ENCODE data around the gene CELF4.

The CELF4 gene

GRCh38 chr18:37315935-37316334 is 249.7 kb downstream of the CELF4 start:
- TF ChIP-seq CTCF (conservative IDR thresholded peaks at IDR 0.05; ENCODE audit: low read length) = no peak
- H3K4me3 ChIP-seq (ENCODE audit: low read length) = no peak overlapping the region
- no peak for DNase-seq (ENCODE audit: low read depth)

GRCh38 chr18:37314534-37314933 is 251.1 kb downstream of the CELF4 start:
- TF ChIP-seq CTCF (conservative IDR thresholded peaks at IDR 0.05; ENCODE audit: low read length) = no peak
- H3K4me3 ChIP-seq (ENCODE audit: low read length) = no peak overlapping the region
- DNase-seq (ENCODE audit: low read depth) = no peak

- no peak for DNase-seq (ENCODE audit: low read depth)
- no peak overlapping the region for H3K4me3 ChIP-seq (ENCODE audit: low read length)
- TF ChIP-seq CTCF (conservative IDR thresholded peaks at IDR 0.05; ENCODE audit: low read length) = no peak
Measured at GRCh38 chr18:37313624-37314023, 252.0 kb downstream of the CELF4 start.

- no peak for TF ChIP-seq CTCF (conservative IDR thresholded peaks at IDR 0.05; ENCODE audit: low read length)
- no peak for DNase-seq (ENCODE audit: low read depth)
- no peak overlapping the region for H3K4me3 ChIP-seq (ENCODE audit: low read length)
Measured at GRCh38 chr18:37309861-37310260, 255.7 kb downstream of the CELF4 start.

- H3K4me3 ChIP-seq (ENCODE audit: low read length) = no peak overlapping the region
- no peak for TF ChIP-seq CTCF (conservative IDR thresholded peaks at IDR 0.05; ENCODE audit: low read length)
- DNase-seq (ENCODE audit: low read depth) = no peak
Measured at GRCh38 chr18:37309059-37309458, 256.5 kb downstream of the CELF4 start.

- DNase-seq (ENCODE audit: low read depth) = no peak
- TF ChIP-seq CTCF (conservative IDR thresholded peaks at IDR 0.05; ENCODE audit: low read length) = no peak
- no peak overlapping the region for H3K4me3 ChIP-seq (ENCODE audit: low read length)
Measured at GRCh38 chr18:37307181-37307580, 258.4 kb downstream of the CELF4 start.

GRCh38 chr18:37306432-37306831 is 259.2 kb downstream of the CELF4 start:
- no peak for DNase-seq (ENCODE audit: low read depth)
- no peak overlapping the region for H3K4me3 ChIP-seq (ENCODE audit: low read length)
- no peak for TF ChIP-seq CTCF (conservative IDR thresholded peaks at IDR 0.05; ENCODE audit: low read length)

Data from AG10803 (cell line).